ENCODE data around the gene ANKAR.

The ANKAR gene

DNA sequence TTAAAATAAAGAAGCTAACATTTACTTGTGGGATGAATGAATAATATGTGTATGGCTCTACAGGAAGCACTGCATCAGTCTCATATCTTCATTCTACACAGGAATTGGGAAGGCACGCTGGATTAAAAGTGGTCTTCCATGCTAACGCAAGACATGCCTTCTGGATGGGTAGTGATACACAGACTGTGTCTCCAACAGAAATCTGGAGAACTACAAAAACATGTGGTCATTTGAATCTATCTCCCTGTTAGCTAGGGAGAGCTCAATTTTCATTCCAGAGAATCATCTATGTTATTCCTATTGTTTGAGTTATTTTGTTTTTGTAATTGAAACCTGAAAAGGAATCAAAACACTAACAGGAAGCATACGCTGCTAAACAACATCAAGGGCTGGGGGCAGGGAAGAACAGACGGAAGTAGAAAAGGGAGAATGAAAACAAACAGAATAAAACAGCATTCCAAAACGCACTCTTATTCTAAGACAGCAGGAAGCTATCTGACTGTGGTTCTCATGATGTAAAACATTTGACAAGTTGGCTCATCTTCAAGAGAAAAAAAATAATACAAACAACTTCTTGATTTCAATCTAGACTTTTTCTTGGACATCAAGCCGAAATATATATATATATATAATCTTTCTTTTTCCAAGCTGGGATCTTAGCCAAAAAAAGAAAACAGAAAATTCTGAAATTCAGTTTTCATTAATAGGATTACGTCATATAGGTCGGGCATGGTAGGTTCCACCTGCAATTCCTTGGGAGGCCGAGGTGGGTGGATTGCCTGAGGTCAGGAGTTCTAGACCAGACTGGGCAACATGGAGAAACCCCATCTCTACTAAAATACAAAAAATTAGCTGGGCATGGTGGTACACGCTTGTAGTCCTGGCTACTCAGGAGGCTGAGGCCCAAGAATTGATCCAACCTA, 44.7 kb upstream of the ANKAR start:
- Histone ChIP-seq H3K18ac (ENCODE audit: low read depth in 1 of 2, low read length in 2 of 2) (no peak overlapping the region), H3K4me3 (ENCODE audit: insufficient read depth in 1 of 2, low read depth in 1 of 2, low read length in 2 of 2) (no peak overlapping the region), H3K14ac (ENCODE audit: low read length in 2 of 2) (no peak overlapping the region), H2BK5ac (ENCODE audit: low read depth, low read length, poor library complexity, severe bottlenecking) (no peak overlapping the region), H3K23ac (ENCODE audit: low read length in 2 of 2) (no peak overlapping the region), H3K79me1 (replicated peaks; ENCODE audit: low read length, poor library complexity, severe bottlenecking) (no peaks in the 10 kb centered on the region), H2BK120ac (ENCODE audit: low read depth, low read length) (no peak overlapping the region), H3K27ac (ENCODE audit: low read length, poor library complexity, severe bottlenecking) (no peak overlapping the region), H4K8ac (ENCODE audit: low read length) (peak overlapping the region; percentile 97), H2BK12ac (ENCODE audit: low read length in 2 of 2) (no peak overlapping the region), H2AK5ac (ENCODE audit: low read length, severe bottlenecking) (no peak overlapping the region), H3K4me2 (ENCODE audit: low read length, poor library complexity, severe bottlenecking) (no peak overlapping the region), H4K91ac (ENCODE audit: low read length) (no peak overlapping the region), H2BK15ac (ENCODE audit: low read depth, poor library complexity, severe bottlenecking) (no peak overlapping the region), H3K4ac (ENCODE audit: low read depth in 1 of 2, low read length in 2 of 2) (no peak overlapping the region), H2AFZ (ENCODE audit: low read depth, low read length) (no peak overlapping the region), H3K9ac (ENCODE audit: low read length) (no peak overlapping the region), H3K36me3 (ENCODE audit: control insufficient read depth in 1 of 2, insufficient read depth in 2 of 2, low read depth in 1 of 2, low read length in 2 of 2) (no peaks in the 10 kb centered on the region), H3K4me1 (ENCODE audit: control insufficient read depth, insufficient read depth, low read depth, low read length) (no peaks in the 10 kb centered on the region), H3K27me3 (ENCODE audit: control insufficient read depth in 1 of 2, insufficient read depth in 1 of 2, low read length in 2 of 2) (no peaks in the 10 kb centered on the region), H3K9me3 (ENCODE audit: control insufficient read depth, low read length) (no peaks in the 10 kb centered on the region)
- DNase-seq = peak; percentile 22
- 96% methylated on average over 5 of the region's 10 CpGs for WGBS

GRCh38 chr2:189631849-189632248, 42.6 kb upstream of the ANKAR start:
- no peaks in the 10 kb centered on the region for H3K79me1 ChIP-seq (replicated peaks; ENCODE audit: low read length, poor library complexity, severe bottlenecking)
- H2AFZ ChIP-seq (ENCODE audit: low read depth, low read length) = no peak overlapping the region
- no peak overlapping the region for H2BK12ac ChIP-seq (ENCODE audit: low read length in 2 of 2)
- H2BK120ac ChIP-seq (ENCODE audit: low read depth, low read length) = no peak overlapping the region
- no peak overlapping the region for H3K4me3 ChIP-seq (ENCODE audit: insufficient read depth in 1 of 2, low read depth in 1 of 2, low read length in 2 of 2)
- no peak overlapping the region for H3K27ac ChIP-seq (ENCODE audit: low read length, poor library complexity, severe bottlenecking)
- H2AK5ac ChIP-seq (ENCODE audit: low read length, severe bottlenecking) = no peak overlapping the region
- no peak overlapping the region for H3K4ac ChIP-seq (ENCODE audit: low read depth in 1 of 2, low read length in 2 of 2)
- peak; percentile 15 for DNase-seq
- H3K4me1 ChIP-seq (ENCODE audit: control insufficient read depth, insufficient read depth, low read depth, low read length) = no peaks in the 10 kb centered on the region
- H3K14ac ChIP-seq (ENCODE audit: low read length in 2 of 2) = no peak overlapping the region
- no peak overlapping the region for H3K4me2 ChIP-seq (ENCODE audit: low read length, poor library complexity, severe bottlenecking)
- 60% methylated on average over 2 of the region's 4 CpGs for WGBS
- H3K9me3 ChIP-seq (ENCODE audit: control insufficient read depth, low read length) = no peaks in the 10 kb centered on the region
- no peak overlapping the region for H4K8ac ChIP-seq (ENCODE audit: low read length)
- no peak overlapping the region for H2BK5ac ChIP-seq (ENCODE audit: low read depth, low read length, poor library complexity, severe bottlenecking)
- H2BK15ac ChIP-seq (ENCODE audit: low read depth, poor library complexity, severe bottlenecking) = no peak overlapping the region
- H4K91ac ChIP-seq (ENCODE audit: low read length) = no peak overlapping the region
- H3K9ac ChIP-seq (ENCODE audit: low read length) = no peak overlapping the region
- no peak overlapping the region for H3K18ac ChIP-seq (ENCODE audit: low read depth in 1 of 2, low read length in 2 of 2)
- H3K23ac ChIP-seq (ENCODE audit: low read length in 2 of 2) = no peak overlapping the region
- H3K27me3 ChIP-seq (ENCODE audit: control insufficient read depth in 1 of 2, insufficient read depth in 1 of 2, low read length in 2 of 2) = no peaks in the 10 kb centered on the region
- no peaks in the 10 kb centered on the region for H3K36me3 ChIP-seq (ENCODE audit: control insufficient read depth in 1 of 2, insufficient read depth in 2 of 2, low read depth in 1 of 2, low read length in 2 of 2)

- Histone ChIP-seq H2BK5ac (ENCODE audit: low read depth, low read length, poor library complexity, severe bottlenecking) (no peak overlapping the region), H2BK12ac (ENCODE audit: low read length in 2 of 2) (no peak overlapping the region), H3K9me3 (ENCODE audit: control insufficient read depth, low read length) (no peaks in the 10 kb centered on the region), H3K4ac (ENCODE audit: low read depth in 1 of 2, low read length in 2 of 2) (no peak overlapping the region), H3K4me3 (ENCODE audit: insufficient read depth in 1 of 2, low read depth in 1 of 2, low read length in 2 of 2) (no peak overlapping the region), H3K23ac (ENCODE audit: low read length in 2 of 2) (no peak overlapping the region), H4K91ac (ENCODE audit: low read length) (no peak overlapping the region), H3K27ac (ENCODE audit: low read length, poor library complexity, severe bottlenecking) (no peak overlapping the region), H2BK120ac (ENCODE audit: low read depth, low read length) (no peak overlapping the region), H3K9ac (ENCODE audit: low read length) (no peak overlapping the region), H4K8ac (ENCODE audit: low read length) (peak overlapping the region; percentile 30), H3K14ac (ENCODE audit: low read length in 2 of 2) (no peak overlapping the region), H3K4me2 (ENCODE audit: low read length, poor library complexity, severe bottlenecking) (no peak overlapping the region), H2AFZ (ENCODE audit: low read depth, low read length) (no peak overlapping the region), H3K36me3 (ENCODE audit: control insufficient read depth in 1 of 2, insufficient read depth in 2 of 2, low read depth in 1 of 2, low read length in 2 of 2) (no peaks in the 10 kb centered on the region), H3K4me1 (ENCODE audit: control insufficient read depth, insufficient read depth, low read depth, low read length) (no peaks in the 10 kb centered on the region), H3K18ac (ENCODE audit: low read depth in 1 of 2, low read length in 2 of 2) (no peak overlapping the region), H3K27me3 (ENCODE audit: control insufficient read depth in 1 of 2, insufficient read depth in 1 of 2, low read length in 2 of 2) (no peaks in the 10 kb centered on the region), H3K79me1 (replicated peaks; ENCODE audit: low read length, poor library complexity, severe bottlenecking) (no peaks in the 10 kb centered on the region), H2AK5ac (ENCODE audit: low read length, severe bottlenecking) (no peak overlapping the region), H2BK15ac (ENCODE audit: low read depth, poor library complexity, severe bottlenecking) (no peak overlapping the region)
- DNase-seq = peak; percentile 24
- 81% methylated on average over 5 of the region's 5 CpGs for WGBS
Measured at GRCh38 chr2:189633392-189633811, 41.1 kb upstream of the ANKAR start.

DNA sequence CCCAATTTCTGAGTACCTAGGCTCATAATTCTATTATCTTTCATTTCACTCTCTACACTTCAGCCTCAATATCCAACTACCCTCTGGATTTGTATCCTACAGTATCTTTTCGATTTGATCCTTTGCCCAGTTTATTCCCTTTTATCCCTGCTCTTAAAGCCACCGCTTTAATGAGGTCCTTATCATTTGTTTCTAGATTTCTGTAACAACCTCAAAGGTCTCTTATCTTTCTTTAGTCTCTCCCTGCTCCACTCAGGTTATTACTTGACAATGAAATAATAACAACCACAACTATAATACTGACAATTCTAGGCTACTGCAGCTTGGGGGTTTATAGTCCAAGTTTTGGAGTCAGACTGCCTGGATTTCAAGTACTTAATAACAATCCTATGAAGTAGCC, 39.1 kb upstream of the ANKAR start:
- no peak overlapping the region for H2BK15ac ChIP-seq (ENCODE audit: low read depth, poor library complexity, severe bottlenecking)
- 93% methylated on average over 2 of the region's 2 CpGs for WGBS
- no peak overlapping the region for H2BK12ac ChIP-seq (ENCODE audit: low read length in 2 of 2)

More for the DNA sequence above, 39.1 kb upstream of the ANKAR start:
- Histone ChIP-seq H3K4me2 (ENCODE audit: low read length, poor library complexity, severe bottlenecking) (no peak overlapping the region), H3K4me1 (ENCODE audit: control insufficient read depth, insufficient read depth, low read depth, low read length) (no peaks in the 10 kb centered on the region), H3K27ac (ENCODE audit: low read length, poor library complexity, severe bottlenecking) (no peak overlapping the region), H3K36me3 (ENCODE audit: control insufficient read depth in 1 of 2, insufficient read depth in 2 of 2, low read depth in 1 of 2, low read length in 2 of 2) (no peaks in the 10 kb centered on the region), H2BK120ac (ENCODE audit: low read depth, low read length) (no peak overlapping the region), H3K4ac (ENCODE audit: low read depth in 1 of 2, low read length in 2 of 2) (no peak overlapping the region), H2BK5ac (ENCODE audit: low read depth, low read length, poor library complexity, severe bottlenecking) (no peak overlapping the region), H3K4me3 (ENCODE audit: insufficient read depth in 1 of 2, low read depth in 1 of 2, low read length in 2 of 2) (no peak overlapping the region), H4K91ac (ENCODE audit: low read length) (no peak overlapping the region), H2AFZ (ENCODE audit: low read depth, low read length) (no peak overlapping the region), H3K18ac (ENCODE audit: low read depth in 1 of 2, low read length in 2 of 2) (no peak overlapping the region), H3K27me3 (ENCODE audit: control insufficient read depth in 1 of 2, insufficient read depth in 1 of 2, low read length in 2 of 2) (no peaks in the 10 kb centered on the region), H3K9ac (ENCODE audit: low read length) (no peak overlapping the region), H3K9me3 (ENCODE audit: control insufficient read depth, low read length) (no peaks in the 10 kb centered on the region), H3K23ac (ENCODE audit: low read length in 2 of 2) (no peak overlapping the region), H3K14ac (ENCODE audit: low read length in 2 of 2) (no peak overlapping the region), H3K79me1 (replicated peaks; ENCODE audit: low read length, poor library complexity, severe bottlenecking) (no peaks in the 10 kb centered on the region), H4K8ac (ENCODE audit: low read length) (no peak overlapping the region), H2AK5ac (ENCODE audit: low read length, severe bottlenecking) (no peak overlapping the region)
- no peak for DNase-seq

All from mesenchymal stem cell (in vitro differentiated cells and primary cell).